ENCODE data around the gene ATP1A2.
"Not testable (repeated sequence)": the region's sequence is repeated elsewhere in the genome, so short reads cannot be mapped to it uniquely, and the experiment has no call there.

Gene ATP1A2

DNA sequence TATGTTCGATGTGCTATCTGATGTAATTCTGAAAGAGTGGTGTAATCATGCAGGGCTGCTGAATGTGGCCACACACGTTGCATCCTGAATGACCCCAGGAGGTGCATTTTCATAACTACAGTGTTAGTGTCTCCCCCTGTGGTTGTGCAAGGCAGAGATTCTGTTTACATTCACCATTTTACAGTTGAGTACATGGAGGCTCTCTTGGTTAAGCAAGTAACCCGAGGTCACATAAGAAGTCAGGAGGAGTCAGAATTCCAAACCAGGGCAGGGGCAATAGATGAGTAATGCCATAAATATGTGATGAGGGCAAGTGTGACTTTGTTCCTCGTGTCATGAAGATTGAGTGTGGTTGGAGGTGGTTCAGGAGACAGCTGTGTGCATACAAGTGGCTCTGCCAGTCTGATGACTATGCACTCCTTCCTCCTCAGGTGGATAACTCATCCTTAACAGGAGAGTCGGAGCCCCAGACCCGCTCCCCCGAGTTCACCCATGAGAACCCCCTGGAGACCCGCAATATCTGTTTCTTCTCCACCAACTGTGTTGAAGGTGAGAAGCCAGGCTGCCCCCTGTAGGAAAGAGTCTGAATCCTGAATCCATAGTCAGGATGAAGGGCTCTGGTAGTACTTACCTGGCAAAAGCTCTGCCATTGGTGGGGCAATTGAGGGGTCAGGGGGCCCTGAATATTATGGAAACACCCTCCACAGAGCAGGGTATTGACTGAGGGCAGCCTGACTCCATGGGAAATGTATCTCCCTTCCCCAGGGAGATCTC lies 9.3 kb downstream of the ATP1A2 start:
- DNase-seq (ENCODE audit: low read depth): no peak

DNA sequence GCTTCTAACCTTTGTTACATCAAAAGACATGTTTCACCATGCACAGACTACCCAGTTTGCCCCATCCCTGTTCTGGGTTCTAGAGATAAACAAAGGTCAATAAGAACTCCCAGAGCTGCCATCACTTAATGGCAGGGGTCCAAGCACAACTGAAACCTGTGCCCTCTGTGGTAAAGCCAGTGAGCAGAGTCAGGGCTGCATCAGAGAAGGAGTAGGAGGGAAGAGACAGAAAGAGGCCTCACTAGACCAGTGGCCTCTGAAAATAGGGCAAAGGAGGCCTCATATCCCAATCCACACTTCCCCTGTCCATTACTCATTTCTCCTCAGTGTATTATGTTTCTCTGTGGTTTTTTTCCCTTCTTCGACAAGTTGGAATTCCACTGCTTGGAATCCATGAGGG lies 10.2 kb downstream of the ATP1A2 start:
- no peak for DNase-seq (ENCODE audit: low read depth)

DNA sequence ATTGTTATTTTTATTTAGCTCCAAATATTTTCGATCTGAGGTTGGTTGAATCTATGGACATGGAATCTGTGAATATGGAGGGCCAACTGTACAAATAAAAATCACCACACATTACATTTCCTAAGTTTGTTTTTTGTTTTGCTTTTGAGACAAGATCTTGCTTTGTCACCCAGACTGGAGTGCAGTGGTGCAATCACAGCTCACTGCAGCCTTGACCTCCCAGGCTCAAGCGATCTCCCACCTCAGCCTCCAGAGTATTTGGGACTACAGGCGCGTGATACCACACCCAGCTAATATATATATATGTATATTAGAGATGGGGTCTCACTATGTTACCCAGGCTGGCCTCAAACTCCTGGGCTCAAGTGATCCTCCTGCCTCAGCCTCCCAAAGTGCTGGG lies 10.8 kb downstream of the ATP1A2 start:
- DNase-seq (ENCODE audit: low read depth): not testable (repeated sequence)

DNA sequence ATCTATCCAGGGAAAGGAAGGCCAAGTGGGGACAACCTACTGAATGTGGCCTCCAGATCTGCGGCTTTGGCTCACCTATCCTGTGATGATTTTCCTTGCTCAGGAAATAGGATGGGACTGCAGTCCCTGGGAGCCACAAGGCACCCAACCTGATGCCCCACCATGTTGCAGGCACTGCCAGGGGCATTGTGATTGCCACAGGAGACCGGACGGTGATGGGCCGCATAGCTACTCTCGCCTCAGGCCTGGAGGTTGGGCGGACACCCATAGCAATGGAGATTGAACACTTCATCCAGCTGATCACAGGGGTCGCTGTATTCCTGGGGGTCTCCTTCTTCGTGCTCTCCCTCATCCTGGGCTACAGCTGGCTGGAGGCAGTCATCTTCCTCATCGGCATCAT lies 11.8 kb downstream of the ATP1A2 start:
- DNase-seq (ENCODE audit: low read depth): no peak

DNA sequence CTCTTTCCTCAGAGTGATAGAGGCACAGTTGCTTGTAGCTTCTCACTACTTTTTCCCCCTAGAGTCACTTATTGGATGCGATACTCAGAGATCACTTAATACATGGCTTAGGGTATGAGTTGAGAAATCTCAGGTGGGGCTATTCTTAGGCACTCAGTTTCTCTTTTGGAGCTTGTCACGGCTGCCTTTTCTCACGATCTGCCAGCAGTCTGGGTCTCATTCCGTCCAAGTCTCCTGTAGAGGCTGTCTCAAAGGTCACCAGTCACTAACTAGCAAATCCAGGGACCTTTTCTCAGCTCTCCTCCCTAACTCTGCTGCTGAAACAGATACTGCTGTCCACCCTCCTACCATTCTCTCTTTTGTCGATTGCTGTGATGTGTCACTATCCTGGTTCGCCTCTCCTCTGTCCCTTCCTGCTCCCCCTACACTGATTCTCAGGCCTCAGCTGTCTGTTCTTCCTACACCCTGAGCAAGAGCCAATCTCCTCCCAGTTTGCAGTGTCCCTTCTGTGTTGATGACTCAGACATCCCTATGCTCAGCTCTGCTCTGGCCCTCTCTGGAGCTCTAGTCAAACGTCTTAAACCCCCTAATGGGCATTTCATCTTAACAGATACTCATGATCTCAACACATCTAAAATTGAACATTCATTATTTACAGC lies 12.4 kb downstream of the ATP1A2 start:
- DNase-seq (ENCODE audit: low read depth): no peak

DNA sequence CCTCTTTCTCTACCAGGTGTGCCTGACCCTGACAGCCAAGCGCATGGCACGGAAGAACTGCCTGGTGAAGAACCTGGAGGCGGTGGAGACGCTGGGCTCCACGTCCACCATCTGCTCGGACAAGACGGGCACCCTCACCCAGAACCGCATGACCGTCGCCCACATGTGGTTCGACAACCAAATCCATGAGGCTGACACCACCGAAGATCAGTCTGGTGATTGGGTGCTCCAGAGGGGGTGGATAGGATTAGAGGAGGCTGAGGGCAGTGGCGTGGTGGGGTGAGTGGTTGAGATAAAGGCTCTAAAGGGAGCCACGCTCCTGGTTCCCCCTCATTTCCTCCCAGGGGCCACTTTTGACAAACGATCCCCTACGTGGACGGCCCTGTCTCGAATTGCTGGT lies 13.1 kb downstream of the ATP1A2 start:
- no peak for DNase-seq (ENCODE audit: low read depth)

DNA sequence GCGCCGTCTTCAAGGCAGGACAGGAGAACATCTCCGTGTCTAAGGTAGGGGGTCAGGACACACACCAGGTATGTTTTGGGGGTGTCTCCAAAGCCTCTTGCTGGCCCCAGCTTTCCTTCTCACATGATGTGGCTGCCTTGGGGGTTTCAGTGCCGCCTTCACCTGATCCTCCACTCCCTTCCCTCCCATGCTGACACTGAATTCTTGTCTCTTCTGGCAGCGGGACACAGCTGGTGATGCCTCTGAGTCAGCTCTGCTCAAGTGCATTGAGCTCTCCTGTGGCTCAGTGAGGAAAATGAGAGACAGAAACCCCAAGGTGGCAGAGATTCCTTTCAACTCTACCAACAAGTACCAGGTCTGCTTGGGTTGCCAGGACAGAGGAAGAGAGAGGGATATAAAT lies 13.5 kb downstream of the ATP1A2 start:
- DNase-seq (ENCODE audit: low read depth): no peak

DNA sequence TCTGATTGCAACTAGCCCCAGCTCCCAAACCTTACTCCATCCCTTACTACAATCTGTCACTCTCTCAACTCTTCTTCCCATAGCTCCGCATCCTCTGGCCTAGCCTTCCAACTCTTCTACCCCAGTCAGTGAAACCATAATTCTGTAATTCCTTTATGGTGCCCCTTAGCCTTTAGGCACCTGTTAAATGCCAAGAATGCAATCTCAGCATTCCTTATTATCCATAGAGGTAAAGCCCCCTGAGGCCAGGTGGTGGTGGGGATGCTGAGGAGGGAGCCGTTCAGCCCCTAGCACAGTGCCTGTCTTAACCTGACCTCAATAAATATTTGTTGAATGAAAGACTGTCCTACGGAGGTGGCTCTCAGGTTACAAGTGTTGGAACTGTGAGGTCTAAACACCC lies 14.0 kb downstream of the ATP1A2 start:
- DNase-seq (ENCODE audit: low read depth): no peak

DNA sequence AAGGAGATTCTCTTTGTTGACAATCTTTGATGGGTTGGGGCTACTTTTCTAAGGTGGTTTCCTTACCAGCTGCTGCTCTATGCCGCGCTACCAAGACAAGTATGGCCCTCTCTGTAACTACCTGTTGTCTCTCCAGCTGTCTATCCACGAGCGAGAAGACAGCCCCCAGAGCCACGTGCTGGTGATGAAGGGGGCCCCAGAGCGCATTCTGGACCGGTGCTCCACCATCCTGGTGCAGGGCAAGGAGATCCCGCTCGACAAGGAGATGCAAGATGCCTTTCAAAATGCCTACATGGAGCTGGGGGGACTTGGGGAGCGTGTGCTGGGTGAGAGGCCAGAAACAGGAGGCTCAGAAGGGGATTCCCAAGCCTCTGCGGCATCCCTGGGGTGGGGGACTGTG lies 14.4 kb downstream of the ATP1A2 start:
- no peak for DNase-seq (ENCODE audit: low read depth)

DNA sequence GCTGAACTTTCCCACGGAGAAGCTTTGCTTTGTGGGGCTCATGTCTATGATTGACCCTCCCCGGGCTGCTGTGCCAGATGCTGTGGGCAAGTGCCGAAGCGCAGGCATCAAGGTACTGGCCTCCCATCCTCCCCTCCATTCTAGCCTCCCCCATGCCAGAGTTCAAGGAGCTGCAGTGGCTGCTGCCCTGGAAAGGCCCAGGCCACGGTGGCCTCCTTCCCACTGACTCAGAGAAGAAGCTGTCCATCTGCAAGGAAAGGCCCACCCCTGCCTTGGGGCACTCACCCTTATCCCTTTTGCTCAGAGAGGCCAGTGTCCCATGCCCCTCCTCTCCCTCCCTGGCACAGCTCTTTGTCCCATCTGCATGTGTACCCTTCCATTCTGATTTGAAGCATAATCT lies 14.9 kb downstream of the ATP1A2 start:
- no peak for DNase-seq (ENCODE audit: low read depth)

DNA sequence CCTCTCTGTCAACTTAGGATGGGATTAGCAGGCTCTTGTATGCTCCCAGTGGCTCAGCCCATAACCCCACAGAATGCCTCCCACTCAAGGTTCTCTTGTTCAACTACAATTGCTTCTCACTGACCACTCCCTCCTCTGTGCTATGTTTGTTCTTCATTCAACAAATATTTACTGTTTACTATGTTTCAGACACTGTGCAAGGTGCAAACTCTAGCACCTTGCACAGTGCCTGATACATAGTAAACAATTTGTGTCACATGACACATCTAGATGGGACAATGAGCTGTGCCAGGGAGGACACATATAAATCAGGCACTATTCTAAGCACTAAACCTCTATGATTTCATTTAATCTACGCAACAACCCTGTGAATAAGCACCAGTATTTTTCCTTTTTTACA lies 15.4 kb downstream of the ATP1A2 start:
- no peak for DNase-seq (ENCODE audit: low read depth)

DNA sequence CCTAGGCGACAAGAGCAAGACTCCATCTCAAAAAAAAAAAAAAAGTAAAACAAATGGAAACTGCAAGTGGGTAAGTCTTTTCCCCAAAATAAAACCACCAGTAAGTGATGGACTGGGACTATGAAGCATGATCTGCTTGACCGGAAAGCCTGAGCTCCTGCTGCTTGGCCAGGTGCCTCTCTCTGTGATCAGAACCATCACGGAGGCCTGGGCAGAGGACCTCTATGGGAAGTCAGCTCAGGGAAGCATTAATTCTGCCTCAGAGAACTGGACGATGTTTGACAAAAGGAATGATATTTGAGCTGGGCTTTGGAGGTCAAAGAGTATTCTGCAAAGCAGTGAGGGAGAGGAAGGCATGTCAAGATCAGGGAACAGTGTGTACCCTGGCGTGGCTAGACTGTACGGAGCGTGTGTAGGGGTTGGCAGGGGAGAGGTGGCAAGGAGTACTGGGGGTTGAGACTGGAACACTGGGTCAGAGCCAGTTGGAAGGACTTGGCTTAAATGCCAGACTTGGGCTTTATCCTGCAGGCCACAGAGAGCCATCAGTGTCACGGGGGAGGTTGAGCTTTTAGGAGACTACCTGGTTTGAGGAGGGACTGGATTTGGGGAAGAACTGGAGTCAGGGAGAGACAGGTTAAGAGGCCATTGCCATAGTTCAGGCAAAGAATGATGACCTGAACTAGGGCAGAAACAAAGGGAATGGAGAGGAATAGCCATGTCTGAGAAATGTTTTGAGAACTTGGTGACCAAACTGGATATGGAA lies 16.4 kb downstream of the ATP1A2 start:
- no peak for DNase-seq (ENCODE audit: low read depth)

DNA sequence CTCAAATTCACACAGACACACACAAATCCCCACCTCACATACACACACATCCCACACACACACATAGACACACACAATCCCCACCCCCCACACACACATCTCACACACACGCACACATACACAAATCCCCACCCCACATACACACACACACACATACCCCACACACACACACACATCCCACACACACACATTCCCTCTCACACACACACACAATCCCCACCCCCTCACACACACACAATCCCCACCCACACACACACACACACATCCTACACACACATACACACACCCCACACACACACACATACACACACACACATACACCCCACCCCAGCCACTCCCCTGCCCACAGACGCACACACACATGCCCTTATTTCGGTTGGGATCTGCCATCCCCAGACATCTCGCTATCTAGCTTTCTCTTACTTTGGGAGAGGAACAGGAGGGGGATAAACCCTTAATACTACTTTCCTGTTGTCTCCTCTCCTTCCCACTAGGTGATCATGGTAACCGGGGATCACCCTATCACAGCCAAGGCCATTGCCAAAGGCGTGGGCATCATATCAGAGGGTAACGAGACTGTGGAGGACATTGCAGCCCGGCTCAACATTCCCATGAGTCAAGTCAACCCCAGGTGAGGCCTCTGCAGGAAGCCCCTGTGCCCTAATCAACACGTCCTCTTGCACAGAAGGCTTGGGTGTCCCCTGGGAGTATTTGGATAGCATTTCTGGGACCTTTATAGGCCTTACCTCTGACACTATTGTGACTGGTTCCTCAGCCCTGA lies 18.6 kb downstream of the ATP1A2 start:
- DNase-seq (ENCODE audit: low read depth): no peak

DNA sequence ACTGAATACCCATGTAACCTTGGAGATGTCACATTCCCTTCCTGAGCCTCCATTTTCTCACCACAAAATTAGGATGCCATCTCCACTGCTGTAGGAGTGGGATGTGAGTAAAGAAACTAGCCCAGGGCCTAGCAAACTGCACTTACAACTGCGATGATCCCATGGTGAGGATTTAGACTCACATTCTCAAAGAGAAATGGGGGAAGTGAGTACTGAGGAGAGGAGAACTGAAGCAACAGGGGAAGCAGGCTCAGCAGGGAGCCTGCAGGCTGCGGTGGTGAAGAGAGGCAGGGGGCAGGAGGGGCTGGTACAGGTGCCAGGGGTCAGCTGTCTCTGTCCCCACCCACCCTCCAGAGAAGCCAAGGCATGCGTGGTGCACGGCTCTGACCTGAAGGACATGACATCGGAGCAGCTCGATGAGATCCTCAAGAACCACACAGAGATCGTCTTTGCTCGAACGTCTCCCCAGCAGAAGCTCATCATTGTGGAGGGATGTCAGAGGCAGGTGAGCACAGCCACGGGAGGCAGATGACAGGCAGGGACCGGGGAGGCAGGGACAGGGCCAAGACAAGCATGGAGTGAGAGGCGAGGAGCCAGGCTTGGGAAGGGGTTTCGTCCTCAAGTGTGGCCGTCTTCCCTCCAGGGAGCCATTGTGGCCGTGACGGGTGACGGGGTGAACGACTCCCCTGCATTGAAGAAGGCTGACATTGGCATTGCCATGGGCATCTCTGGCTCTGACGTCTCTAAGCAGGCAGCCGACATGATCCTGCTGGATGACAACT lies 19.4 kb downstream of the ATP1A2 start:
- DNase-seq (ENCODE audit: low read depth): no peak

DNA sequence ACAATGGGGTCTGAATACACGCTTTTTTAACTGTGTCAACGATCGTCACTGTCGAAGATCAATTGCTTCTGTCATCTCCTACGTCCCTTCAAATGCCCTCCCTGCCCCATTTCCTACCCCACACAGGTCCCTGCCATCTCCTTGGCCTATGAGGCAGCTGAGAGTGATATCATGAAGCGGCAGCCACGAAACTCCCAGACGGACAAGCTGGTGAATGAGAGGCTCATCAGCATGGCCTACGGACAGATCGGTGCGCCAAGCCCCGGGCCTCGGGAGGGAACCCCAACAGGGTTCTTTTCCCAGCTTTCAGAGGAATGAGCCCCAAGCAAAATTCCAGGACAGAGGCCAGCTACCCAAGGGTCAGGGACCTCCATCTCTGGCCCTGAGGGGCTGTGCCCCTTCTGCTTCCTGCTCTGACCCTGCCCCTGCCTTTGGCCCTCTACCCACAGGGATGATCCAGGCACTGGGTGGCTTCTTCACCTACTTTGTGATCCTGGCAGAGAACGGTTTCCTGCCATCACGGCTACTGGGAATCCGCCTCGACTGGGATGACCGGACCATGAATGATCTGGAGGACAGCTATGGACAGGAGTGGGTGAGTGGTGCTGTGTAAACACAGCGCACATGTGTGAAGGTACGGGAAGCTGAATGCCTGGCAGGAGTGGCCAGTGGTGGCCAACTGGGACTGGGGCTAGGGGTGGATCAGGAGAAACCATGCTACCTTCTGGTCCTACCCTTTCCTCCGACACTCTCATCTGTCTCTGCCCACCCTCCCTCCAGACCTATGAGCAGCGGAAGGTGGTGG lies 20.8 kb downstream of the ATP1A2 start:
- DNase-seq (ENCODE audit: low read depth): no peak

DNA sequence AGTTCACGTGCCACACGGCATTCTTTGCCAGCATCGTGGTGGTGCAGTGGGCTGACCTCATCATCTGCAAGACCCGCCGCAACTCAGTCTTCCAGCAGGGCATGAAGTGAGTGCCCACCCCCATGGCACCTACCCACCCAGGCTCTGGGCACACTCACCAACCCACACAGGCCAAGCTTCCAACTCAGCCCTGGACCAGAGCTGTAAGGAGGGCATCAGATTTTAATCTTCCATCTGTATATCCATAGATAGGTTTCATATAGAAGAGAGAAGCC lies 21.3 kb downstream of the ATP1A2 start:
- DNase-seq (ENCODE audit: low read depth): no peak

DNA sequence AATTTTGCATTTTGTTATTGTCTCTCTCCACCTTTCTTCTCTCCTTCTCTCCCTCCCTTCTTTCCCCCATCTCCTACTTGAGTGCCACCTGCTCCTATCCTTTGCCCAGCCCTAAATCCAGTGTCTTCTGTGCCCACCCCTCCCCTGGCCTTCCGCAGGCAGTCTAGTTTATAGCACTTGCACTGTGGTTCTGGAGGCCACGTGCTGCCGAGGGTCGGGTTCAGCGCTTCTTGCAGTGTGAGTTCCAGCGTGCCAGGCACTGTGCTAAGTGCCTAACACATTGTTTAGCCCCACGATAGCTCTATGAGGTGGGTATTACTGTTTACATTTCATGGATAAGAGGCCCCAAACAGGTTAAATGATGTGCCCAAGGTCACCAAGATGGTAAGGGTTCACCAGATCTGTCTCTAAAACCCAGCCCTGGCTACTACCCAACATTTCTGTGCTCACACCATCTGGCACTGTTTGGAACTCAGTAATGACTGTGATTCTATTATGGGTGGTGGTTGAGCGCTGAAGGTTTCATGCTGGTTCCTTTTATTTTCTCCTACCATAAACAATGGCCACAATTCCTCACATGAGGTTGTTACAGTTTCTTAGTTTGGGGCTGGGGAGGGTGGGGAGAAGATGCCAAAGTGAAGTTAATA lies 21.8 kb downstream of the ATP1A2 start:
- no peak for DNase-seq (ENCODE audit: low read depth)

DNA sequence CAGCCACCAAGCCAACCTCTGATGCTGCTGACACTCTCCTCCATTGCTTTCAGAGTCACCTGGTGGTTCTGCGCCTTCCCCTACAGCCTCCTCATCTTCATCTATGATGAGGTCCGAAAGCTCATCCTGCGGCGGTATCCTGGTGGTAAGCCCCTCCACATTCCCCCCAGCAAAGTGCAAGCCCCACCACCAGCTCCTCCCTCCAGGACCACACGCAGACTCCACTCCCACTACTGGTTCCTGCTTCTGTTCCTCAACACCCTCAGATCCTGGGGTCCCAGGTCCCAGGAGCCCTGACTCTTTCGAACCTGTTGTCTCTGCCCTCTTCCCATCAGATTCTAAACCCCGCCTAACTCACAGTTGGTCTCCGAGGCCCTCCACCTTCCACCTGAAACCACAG lies 24.3 kb downstream of the ATP1A2 start:
- no peak for DNase-seq (ENCODE audit: low read depth)

DNA sequence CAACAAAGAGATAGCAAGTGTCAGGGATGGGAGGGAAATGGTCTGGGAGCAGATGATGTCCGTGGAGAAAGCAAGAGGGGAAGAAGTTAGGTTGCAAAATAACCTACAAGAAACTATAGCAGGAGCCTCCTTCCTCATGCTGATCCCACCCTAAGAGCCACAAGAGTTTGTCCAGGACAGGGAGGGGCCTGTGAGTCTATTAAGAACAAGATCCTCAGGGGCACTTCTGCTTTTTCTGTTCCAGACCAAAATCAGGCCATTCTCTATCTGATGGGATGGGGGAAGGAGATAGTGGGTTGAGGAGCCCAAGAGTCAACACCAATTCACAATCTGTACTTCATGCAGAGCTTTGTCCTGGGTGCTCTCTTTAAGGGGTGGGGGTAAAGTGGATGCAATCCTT lies 28.1 kb downstream of the ATP1A2 start:
- DNase-seq (ENCODE audit: low read depth): no peak

DNA sequence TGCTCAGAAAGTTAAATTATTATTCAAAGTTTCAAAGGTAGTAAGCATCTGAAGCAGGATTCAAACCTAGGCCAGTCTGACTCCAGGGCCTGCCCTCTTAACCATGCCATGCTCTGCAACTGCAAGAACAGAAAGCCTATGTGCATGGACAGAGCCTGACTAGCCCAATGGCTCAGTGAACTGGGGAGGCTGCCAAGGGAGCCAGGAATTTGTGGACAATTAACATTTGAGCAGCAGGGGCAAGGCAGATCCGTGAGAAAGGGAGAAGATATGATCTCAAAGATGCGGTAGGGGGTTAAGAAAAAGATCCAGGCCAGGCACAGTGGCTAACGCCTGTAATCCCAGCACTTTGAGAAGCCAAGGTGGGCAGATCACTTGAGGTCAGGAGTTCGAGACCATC lies 29.4 kb downstream of the ATP1A2 start:
- DNase-seq (ENCODE audit: low read depth): no peak

DNA sequence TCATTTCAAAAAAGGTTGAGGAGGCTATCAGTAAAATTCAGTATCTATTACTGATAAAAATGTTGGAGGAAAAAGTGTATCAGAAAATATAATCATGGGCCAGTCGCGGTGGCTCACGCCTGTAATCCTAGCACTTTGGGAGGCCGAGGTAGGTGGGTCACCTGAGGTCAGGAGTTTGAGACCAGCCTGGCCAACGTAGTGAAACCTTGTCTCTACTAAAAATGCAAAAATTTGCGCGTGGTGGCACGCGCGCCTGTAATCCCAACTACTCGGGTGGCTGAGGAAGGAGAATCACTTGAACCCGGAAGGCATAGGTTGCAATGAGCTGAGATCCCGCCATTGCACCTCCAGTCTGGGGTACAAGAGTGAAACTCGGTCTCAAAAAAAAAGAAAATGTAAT lies 30.5 kb downstream of the ATP1A2 start:
- DNase-seq (ENCODE audit: low read depth): no peak
